ENCODE results near the gene AMHR2.

Gene AMHR2

GRCh38 chr12:53459097-53459496, 35.4 kb downstream of the AMHR2 start:
- no peak for DNase-seq (ENCODE audit: insufficient read length, low spot score)
- FAIRE-seq: no peak
- TF ChIP-seq, protein P1, sequence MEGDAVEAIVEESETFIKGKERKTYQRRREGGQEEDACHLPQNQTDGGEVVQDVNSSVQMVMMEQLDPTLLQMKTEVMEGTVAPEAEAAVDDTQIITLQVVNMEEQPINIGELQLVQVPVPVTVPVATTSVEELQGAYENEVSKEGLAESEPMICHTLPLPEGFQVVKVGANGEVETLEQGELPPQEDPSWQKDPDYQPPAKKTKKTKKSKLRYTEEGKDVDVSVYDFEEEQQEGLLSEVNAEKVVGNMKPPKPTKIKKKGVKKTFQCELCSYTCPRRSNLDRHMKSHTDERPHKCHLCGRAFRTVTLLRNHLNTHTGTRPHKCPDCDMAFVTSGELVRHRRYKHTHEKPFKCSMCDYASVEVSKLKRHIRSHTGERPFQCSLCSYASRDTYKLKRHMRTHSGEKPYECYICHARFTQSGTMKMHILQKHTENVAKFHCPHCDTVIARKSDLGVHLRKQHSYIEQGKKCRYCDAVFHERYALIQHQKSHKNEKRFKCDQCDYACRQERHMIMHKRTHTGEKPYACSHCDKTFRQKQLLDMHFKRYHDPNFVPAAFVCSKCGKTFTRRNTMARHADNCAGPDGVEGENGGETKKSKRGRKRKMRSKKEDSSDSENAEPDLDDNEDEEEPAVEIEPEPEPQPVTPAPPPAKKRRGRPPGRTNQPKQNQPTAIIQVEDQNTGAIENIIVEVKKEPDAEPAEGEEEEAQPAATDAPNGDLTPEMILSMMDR (IDR thresholded peaks at IDR 0.05; ENCODE audit: insufficient read depth, missing control alignments): no peak

DNA sequence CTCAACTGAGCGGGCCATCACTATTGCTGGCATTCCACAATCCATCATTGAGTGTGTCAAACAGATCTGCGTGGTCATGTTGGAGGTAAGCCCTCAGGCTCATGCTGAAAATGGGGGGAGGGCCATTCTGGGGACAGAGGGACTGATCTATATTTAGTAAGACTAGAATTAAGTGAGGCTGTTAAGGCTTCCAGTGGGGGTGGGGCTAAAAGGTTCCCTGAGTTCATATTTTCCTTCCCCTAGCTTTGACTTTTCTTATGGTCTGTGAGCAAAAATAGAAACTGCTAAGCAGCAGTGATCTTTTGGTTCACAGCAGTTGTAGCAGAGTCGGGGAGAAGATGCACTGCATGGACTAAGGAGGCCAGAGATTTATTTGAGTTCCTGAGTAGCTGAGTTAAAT, 37.4 kb downstream of the AMHR2 start:
- FAIRE-seq (no peak), DNase-seq (ENCODE audit: insufficient read length, low spot score) (no peak)
- TF ChIP-seq, protein P1 (IDR thresholded peaks at IDR 0.05; ENCODE audit: insufficient read depth, missing control alignments): no peak

- DNase-seq (ENCODE audit: insufficient read length, low spot score): no peak
- TF ChIP-seq, protein P1 (IDR thresholded peaks at IDR 0.05; ENCODE audit: insufficient read depth, missing control alignments): no peak
- no peak for FAIRE-seq
Measured at GRCh38 chr12:53461591-53461990, 37.9 kb downstream of the AMHR2 start.

- no peak for FAIRE-seq
- TF ChIP-seq, protein P1 (IDR thresholded peaks at IDR 0.05; ENCODE audit: insufficient read depth, missing control alignments): no peak
Measured at GRCh38 chr12:53462935-53463334, 39.3 kb downstream of the AMHR2 start.

DNA sequence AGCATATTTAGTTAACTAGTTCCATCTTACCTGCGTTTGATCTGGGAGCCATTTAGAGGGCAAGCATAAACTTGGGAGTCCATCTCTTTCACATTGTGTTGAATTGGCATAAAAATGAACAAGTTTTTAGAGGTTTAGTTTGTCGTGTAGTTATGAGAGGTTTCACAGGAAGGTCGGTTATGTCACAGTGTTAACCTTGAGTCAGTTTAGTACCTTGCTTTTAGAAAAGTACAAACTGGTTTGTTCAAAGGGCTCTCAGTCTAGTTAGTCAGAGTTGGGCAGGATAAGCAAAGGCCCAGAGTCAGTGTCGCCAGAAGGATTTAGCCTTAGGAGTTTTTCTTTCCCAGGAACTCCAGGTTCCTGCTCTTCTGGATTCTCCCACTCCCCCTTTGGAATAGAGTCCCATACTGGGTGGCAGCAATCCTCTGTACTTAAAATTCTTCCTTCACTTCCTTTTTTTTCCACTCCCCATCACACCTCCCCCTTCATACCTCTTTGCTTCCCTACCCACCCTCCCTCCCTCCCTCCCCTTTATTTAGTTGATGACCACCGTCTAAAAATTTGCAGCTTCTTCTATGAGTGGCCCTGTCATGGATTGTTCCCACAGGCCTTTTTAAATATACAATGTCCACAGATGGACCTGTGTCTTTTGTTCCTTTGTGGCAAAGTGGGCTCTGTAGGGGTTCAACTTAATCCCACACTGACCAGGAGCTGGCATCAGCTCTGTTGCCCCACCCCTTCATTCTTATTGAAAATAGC, 40.3 kb downstream of the AMHR2 start:
- DNase-seq (ENCODE audit: insufficient read length, low spot score) (no peak), FAIRE-seq (no peak)
- TF ChIP-seq, protein P1 (IDR thresholded peaks at IDR 0.05; ENCODE audit: insufficient read depth, missing control alignments): no peak

More at GRCh38 chr12:53462935-53463334, 39.3 kb downstream of the AMHR2 start:
- no peak for DNase-seq (ENCODE audit: insufficient read length, low spot score)

GRCh38 chr12:53464685-53465418, 41.2 kb downstream of the AMHR2 start:
- TF ChIP-seq, protein P1 (IDR thresholded peaks at IDR 0.05; ENCODE audit: insufficient read depth, missing control alignments): no peak
- DNase-seq (ENCODE audit: insufficient read length, low spot score): no peak
- FAIRE-seq: no peak

GRCh38 chr12:53465679-53466078, 42.0 kb downstream of the AMHR2 start:
- TF ChIP-seq, protein P1 (IDR thresholded peaks at IDR 0.05; ENCODE audit: insufficient read depth, missing control alignments): no peak
- DNase-seq (ENCODE audit: insufficient read length, low spot score) (no peak), FAIRE-seq (no peak)
